Glutamatergic neuron (in vitro differentiated cells): ENCODE data around the gene DNM3. TPM values are rescaled to one million over a fixed set of nuclear protein-coding genes. Genes with fewer than 3 reads are reported as not detected.

Experiments used
- DNase-seq: peaks from one replicate; pipeline ENCODE4 v3.0.0; 2022
- H3K27ac Mint-ChIP-seq: one replicate; pipeline ENCODE4 v1.8.0; 2020; ENCODE audit warnings: mild to moderate bottlenecking, mixed read lengths, inconsistent platforms; ENCODE audit not compliant: unreplicated experiment
- H3K27me3 Mint-ChIP-seq: one replicate; pipeline ENCODE4 v1.8.0; 2020; ENCODE audit warnings: mild to moderate bottlenecking, moderate library complexity, mixed read lengths, inconsistent platforms; ENCODE audit not compliant: unreplicated experiment
- H3K36me3 Mint-ChIP-seq: one replicate; pipeline ENCODE4 v1.8.0; 2020; ENCODE audit warnings: mild to moderate bottlenecking, mixed read lengths, inconsistent platforms; ENCODE audit not compliant: unreplicated experiment
- H3K4me1 Mint-ChIP-seq: one replicate; pipeline ENCODE4 v1.8.0; 2020; ENCODE audit warnings: mild to moderate bottlenecking, low read depth, mixed read lengths, inconsistent platforms; ENCODE audit not compliant: unreplicated experiment
- H3K4me3 Mint-ChIP-seq: one replicate; pipeline ENCODE4 v1.8.0; 2020; ENCODE audit warnings: mild to moderate bottlenecking, mixed read lengths, inconsistent platforms; ENCODE audit not compliant: unreplicated experiment
- H3K9me3 Mint-ChIP-seq: one replicate; pipeline ENCODE4 v1.8.0; 2020; ENCODE audit warnings: mild to moderate bottlenecking, moderate library complexity, mixed read lengths, inconsistent platforms; ENCODE audit not compliant: unreplicated experiment
- total RNA-seq: library from RNA; stranded (reverse); fragmentation: NEBNext Ultra II Directional; extraction: Animal tissue kit (Norgen Biotek cat#: 25700); gene quantifications from one replicate; pipeline ENCODE4 v1.2.1, GENCODE V29; 2021; ENCODE audit not compliant: unreplicated experiment
- TF ChIP-seq, protein P1 (sequence below): fragments of 200-600 bp; sonication (generic); IDR thresholded peaks from one replicate; pipeline ENCODE4 v1.5.0; 2021; ENCODE audit not compliant: partially characterized antibody, unreplicated experiment

DNM3 gene
- total RNA-seq, 1 donor from 2014 or later: 11.4 TPM

DNA sequence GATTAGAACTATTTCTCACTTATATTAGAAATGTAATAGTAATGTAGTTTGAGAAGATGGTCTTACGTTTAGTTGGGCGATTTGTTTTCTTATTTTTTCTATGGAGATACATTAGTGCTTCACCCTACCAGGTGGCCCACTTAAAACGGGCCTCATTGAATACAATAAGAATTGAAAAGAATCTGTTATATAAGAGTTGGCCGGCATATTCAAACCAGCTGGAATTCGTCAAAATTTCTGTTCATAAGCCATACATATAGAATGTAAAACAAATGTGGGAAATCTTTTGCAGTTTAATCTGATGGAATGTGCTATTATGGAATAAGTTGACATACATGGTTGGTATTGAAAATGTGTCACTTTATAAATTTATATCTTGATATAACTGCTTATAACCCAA, 482.8 kb downstream of the DNM3 start:
- Mint-ChIP-seq H3K27me3 (no peaks in the 10 kb centered on the region), H3K4me1 (peaks cover 6% of the 10 kb centered on the region), H3K9me3 (no peaks in the 10 kb centered on the region), H3K27ac (no peak overlapping the region), H3K4me3 (no peak overlapping the region), H3K36me3 (peaks cover 4% of the 10 kb centered on the region)
- DNase-seq: no peak
- TF ChIP-seq, protein P1, sequence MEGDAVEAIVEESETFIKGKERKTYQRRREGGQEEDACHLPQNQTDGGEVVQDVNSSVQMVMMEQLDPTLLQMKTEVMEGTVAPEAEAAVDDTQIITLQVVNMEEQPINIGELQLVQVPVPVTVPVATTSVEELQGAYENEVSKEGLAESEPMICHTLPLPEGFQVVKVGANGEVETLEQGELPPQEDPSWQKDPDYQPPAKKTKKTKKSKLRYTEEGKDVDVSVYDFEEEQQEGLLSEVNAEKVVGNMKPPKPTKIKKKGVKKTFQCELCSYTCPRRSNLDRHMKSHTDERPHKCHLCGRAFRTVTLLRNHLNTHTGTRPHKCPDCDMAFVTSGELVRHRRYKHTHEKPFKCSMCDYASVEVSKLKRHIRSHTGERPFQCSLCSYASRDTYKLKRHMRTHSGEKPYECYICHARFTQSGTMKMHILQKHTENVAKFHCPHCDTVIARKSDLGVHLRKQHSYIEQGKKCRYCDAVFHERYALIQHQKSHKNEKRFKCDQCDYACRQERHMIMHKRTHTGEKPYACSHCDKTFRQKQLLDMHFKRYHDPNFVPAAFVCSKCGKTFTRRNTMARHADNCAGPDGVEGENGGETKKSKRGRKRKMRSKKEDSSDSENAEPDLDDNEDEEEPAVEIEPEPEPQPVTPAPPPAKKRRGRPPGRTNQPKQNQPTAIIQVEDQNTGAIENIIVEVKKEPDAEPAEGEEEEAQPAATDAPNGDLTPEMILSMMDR: no peak

DNA sequence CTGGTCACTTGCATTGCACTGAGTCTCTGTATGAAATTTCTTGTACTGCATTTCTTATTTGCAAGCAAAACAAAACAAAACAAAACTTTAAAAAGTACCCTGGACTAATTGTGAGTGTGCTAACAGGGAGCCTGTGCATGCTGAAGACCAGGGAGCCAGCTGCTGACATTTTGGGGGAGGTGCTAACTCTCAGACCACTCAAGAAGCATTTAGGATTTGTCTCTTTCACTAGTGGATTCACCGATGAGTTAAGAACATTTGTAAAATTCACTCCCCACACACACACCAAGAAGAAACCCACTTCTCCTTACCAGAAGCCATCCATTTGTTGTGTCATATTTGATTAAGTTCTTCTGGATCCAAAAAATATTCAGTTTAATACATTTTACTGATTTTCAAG, 483.5 kb downstream of the DNM3 start:
- TF ChIP-seq, protein P1: no peak
- Mint-ChIP-seq H3K4me3 (no peak overlapping the region), H3K27me3 (no peaks in the 10 kb centered on the region), H3K9me3 (no peaks in the 10 kb centered on the region), H3K36me3 (peaks cover 4% of the 10 kb centered on the region), H3K4me1 (peaks cover 6% of the 10 kb centered on the region), H3K27ac (no peak overlapping the region)
- no peak for DNase-seq

DNA sequence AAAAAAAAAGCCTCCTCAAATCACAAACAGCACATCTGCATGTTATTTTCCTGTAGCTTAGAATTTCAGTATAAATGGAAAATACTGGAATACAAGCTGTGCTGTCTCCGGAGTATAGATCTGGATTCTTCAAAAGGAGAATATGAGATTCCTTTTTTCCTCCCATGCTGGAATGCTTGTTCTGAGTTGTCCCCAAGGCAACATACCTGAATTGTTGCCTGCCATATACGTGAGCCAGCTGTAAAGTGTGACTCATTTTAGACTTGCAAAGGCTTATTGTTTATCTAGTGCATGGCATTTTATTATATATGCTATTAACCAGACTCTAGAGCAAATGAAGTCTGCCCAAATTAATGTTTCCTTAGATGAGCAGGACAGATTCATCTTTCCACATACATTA, 484.2 kb downstream of the DNM3 start:
- TF ChIP-seq, protein P1: no peak
- DNase-seq: no peak
- peaks cover 6% of the 10 kb centered on the region for H3K4me1 Mint-ChIP-seq
- H3K27me3 Mint-ChIP-seq: no peaks in the 10 kb centered on the region
- no peak overlapping the region for H3K27ac Mint-ChIP-seq
- peaks cover 4% of the 10 kb centered on the region for H3K36me3 Mint-ChIP-seq
- H3K4me3 Mint-ChIP-seq: no peak overlapping the region
- H3K9me3 Mint-ChIP-seq: no peaks in the 10 kb centered on the region

DNA sequence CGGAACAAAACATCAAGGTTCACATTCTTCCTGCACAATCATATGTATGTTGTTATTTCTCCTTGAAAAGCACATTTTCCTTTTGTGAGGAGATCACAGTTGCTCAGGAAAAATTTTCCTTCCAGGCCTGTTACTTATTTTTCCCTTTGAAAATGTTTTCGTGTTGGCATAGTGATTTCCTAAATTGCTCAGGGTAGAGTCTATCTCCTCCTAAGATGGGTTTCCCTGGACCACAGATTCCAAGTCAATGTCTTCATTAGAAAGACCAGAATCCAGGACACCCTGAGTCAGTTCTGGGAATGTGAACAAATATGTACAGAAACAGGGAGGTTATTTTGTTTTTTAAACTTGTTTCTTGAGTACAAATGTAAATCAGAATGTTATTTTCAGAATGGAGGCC, 484.8 kb downstream of the DNM3 start:
- Mint-ChIP-seq H3K36me3 (peaks cover 4% of the 10 kb centered on the region), H3K27ac (no peak overlapping the region), H3K9me3 (no peaks in the 10 kb centered on the region), H3K4me3 (no peak overlapping the region), H3K4me1 (peaks cover 6% of the 10 kb centered on the region), H3K27me3 (no peaks in the 10 kb centered on the region)
- no peak for DNase-seq
- TF ChIP-seq, protein P1: no peak

DNA sequence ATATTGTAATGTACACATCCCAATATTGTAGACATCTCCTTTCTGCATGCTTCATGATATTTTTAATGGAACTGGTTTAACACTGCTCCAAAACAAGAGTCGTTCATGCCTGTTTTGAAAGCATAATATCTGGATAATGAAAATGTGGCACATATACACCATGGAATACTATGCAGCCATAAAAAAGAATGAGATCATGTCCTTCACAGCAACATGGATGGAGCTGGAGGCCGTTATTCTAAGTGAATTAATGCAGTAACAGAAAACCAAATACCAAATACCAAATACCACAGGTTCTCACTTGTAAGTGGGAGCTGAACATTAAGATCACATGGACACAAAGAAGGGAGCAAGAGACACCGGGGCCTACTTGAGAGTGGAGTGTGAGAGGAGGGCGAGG, 487.0 kb downstream of the DNM3 start:
- TF ChIP-seq, protein P1: no peak
- Mint-ChIP-seq H3K27me3 (no peaks in the 10 kb centered on the region), H3K4me1 (peaks cover 6% of the 10 kb centered on the region), H3K27ac (no peak overlapping the region), H3K9me3 (no peaks in the 10 kb centered on the region), H3K4me3 (no peak overlapping the region), H3K36me3 (peaks cover 4% of the 10 kb centered on the region)
- DNase-seq: no peak
